NCI-H748 (cell line): Measurements from ENCODE around the gene OR10K1.
"Not testable (repeated sequence)": the region's sequence is repeated elsewhere in the genome, so short reads cannot be mapped to it uniquely, and the experiment has no call there.

ENCODE experiments used
- DNase-seq: peaks from one replicate; lab custom pipeline; 2025; ENCODE audit not compliant: unreplicated experiment; lab: John Stamatoyannopoulos, UW

Gene OR10K1, protein sequence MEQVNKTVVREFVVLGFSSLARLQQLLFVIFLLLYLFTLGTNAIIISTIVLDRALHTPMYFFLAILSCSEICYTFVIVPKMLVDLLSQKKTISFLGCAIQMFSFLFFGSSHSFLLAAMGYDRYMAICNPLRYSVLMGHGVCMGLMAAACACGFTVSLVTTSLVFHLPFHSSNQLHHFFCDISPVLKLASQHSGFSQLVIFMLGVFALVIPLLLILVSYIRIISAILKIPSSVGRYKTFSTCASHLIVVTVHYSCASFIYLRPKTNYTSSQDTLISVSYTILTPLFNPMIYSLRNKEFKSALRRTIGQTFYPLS

DNA sequence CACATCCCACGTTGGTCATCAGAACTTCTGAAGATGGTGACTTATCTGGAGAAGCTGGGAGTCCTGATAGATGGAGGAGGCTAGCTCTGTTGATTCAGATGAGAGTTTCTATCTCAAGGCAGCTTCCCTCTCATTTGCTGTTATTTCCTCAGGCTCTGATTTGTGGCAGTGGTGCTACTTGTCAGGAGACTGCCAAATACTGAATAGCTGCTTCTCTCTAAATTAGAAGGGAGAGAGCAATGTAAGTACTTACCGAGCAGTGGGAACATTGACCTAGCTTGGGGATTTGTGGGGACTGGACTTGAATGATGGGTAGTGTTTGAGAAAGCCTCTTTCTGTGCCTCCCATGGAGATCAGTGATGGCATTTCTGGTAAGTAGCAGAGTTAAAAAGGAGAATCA lies at the start of gene OR10K1:
TSS of gene OR10K1 (plus strand) at position 301 of the 400 bp plus-strand sequence. CDS start 3,728 bp downstream, outside the sequence.
- no peak for DNase-seq

DNA sequence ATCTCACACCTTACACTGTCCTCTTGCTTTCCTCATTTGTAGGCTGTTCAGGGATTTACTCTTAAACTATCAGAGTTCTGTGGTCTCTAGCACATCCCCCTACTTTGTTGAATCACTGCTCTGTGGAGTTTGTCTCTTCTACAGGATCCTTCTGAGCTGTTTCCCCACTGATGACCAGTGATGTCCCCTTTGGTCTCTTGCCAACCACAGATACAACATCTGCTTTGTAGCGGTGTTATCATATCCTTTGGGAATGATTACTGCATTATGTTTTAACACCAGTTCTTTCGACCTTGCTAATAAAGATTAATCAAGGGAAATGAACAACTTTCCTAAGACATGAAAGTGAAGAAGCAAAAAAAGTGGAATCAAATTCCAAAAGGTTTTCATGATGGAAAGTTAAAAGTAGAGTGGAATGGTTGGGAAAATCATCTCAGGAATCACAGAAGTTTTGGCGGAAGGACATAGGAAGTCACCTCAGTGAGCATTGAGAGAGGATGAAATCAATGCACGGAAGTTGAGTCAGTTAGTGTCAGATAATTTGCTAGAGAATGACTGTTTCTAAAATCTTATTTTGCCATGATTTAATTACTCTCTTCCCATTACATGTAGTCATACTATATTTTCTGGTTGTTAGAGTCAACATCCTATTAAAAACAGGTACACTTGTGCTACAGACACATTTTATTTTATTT lies 46.8 kb upstream of the OR10K1 start:
- DNase-seq = no peak

DNA sequence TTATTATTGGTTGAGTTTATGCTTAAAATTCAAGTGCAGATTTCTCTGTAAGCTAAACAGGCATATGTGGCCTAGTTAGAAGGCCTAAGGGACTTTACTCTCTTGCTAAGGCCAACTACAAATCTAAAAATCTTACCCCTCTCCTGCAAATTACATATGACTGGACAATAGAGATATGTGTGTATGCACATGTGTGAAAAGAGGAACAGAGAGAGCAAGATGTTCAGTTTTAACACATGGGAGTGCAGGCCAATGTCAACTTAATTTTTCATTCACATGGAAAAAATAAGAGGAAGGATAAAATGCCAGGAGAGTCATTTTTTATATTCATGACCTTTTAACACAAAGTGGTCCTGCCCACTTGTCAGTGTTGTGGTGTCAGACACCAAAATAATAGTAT lies 44.0 kb upstream of the OR10K1 start:
- no peak for DNase-seq

DNA sequence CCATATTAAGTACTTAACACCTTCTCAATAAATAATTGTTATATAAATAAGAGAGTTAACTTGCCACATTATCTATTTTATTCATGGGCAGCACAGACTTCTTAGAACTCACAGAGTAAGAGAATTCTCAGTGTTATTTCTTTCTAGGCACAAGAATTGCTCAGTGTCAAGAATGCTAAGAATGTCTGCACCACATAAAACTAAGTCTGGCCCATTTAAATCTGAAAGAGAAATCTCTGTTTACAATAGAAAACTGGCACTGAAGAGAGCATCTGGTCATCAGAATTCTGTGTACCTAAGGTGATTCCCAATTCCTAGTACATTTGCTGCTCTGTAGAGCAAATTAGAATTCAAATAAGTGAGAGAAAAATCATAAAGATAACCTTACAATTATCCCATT lies 39.4 kb upstream of the OR10K1 start:
- no peak for DNase-seq

DNA sequence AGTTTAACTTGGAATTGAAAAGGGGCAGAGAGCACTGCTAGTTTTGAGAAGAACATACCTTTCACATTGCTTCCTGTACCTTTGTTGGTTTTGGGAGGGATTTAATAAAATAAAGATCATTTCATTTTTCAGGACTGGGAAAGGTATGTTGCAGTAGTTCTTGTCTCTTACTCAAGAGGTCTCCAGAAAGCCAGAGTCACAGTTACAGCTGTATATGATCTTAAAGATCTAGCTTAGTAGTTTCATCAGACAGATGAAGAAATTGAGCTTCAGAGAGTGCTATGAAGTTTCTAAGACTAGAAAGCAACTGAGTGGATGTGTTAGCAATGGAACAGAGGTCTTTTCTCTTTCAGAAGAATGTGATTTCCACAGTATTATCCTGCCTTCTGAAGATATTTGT lies 36.6 kb upstream of the OR10K1 start:
- DNase-seq = no peak

DNA sequence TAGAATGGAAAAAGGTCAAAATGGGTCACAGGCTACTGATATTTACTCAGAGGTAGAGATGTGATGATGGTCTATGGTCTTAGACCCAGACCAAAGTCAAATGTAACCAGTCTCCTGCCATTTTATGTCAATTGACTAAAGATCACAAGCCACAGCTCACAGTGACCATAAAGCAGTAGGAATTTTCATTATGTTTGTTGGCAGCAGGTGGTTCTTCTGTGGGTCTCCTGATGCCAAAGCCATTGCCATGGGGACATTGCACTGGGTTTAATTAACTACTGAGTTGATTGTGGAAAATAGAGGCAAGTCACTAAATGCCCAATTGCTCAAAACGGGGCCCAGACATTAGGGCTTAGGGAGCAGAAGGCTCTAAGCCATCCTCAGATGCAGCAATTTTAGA lies 35.5 kb upstream of the OR10K1 start, which contains the start of gene OR10K2:
TSS of gene OR10K2 (minus strand) at position 101 of the 400 bp plus-strand sequence. CDS start 5,371 bp downstream, outside the sequence.
- no peak for DNase-seq

DNA sequence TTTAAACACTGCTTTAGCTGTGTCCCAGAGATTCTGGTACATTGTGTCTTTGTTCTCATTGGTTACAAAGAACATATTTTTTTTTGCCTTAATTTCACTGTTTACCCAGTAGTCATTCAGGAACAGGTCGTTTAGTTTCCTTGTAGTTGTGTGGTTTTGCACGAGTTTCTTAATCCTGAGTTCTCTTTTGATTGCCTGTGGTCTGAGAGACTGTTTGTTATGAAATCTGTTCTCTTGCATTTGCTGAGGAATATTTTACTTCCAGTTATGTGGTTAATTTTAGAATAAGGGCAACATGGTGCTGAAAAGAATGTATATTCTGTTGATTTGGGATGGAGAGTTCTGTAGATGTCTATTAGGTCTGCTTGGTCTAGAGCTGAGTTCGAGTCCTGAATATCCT lies 31.5 kb upstream of the OR10K1 start:
- DNase-seq = not testable (repeated sequence)

DNA sequence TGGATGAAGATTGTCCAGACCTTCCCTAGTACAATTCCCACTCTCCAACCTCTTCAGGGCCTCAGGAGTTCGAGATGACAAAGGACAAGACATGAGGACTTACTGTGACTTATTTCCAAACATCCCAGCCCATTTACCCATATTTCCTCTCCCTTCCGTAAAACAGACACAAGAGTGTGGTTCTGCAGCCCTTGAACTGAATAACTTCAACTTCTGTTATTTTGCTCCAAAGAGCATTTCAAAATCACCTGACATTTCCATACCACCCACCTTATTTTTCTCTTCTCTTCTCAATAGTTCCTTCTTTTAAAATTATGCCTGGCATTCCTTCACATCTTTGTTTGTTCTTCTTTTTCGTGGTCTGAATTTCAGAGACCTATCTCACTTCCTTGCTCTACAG lies 26.9 kb upstream of the OR10K1 start:
- no peak for DNase-seq

DNA sequence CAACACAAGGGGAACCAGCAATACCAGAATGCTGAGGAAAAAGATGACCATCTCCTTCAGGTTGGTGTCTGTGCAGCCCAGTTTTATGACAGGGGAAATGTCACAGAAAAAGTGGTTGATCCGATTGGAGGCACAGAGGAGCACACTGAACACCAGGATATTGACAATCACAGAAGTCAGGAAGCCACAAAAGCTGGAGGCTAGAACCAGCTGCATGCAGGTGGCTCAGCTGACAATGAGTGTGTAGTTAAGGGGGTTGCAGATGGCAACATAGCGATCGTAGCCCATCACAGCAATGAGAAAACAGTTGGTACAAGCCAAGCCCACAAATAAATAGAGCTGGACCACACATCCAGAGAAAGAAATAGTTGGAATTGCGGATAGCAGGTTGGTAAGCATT lies 16.3 kb upstream of the OR10K1 start:
- DNase-seq = no peak

DNA sequence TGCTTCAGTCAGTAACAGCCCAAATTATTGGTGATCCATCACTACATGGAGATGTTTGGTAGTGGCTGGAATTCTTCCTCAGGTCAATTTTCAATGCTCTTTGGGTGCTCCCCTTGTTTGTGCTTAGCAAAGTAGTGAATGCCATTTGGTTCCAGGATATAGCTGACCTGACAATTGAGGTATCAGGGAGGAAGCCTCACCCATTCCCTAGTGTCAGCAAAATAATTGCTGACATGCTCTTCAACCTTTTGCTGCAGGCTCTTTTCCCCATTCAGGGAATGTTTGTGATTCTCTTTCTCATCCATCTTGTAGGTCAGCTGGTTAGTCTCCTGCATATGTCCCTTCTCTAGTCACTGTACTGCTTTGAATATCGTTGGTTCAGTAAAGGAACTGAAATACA lies 7.1 kb upstream of the OR10K1 start:
- DNase-seq = no peak

DNA sequence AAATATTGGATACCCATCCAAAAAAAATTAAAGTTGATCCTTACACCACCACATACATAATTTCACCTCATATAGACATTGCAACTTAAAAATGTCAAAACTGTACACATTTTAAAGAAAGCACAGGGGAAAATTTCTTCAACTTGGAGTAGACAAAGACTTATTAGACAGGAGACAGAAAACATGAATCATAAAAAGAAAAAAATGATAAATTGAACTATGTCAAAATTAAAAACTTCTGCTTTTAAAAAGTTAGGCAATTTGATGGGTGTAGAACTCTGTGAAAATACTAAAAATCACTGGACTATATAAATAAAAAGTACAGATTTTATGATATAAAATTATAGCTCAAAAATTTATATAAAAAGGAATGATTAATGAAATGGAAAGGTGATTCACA lies 4.4 kb upstream of the OR10K1 start:
- DNase-seq = no peak

DNA sequence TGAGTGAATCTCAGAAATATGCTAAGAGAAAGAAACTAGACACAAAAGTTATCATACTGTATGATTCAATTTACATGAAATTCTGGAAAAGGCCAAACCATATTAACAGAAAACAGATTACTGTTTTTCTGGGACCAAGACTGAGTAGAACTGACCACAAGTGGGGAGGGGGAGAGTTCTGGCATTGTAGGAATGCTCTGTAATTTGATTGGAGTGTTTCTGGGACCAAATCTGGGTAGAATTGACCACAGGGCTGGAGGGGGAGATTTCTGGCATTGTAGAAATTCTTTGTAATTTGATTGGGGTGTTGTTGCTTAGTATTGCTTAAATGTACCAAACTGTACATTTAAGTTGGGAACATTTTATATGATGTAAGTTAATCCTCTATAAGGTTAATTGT lies 3.4 kb upstream of the OR10K1 start:
- DNase-seq = no peak

DNA sequence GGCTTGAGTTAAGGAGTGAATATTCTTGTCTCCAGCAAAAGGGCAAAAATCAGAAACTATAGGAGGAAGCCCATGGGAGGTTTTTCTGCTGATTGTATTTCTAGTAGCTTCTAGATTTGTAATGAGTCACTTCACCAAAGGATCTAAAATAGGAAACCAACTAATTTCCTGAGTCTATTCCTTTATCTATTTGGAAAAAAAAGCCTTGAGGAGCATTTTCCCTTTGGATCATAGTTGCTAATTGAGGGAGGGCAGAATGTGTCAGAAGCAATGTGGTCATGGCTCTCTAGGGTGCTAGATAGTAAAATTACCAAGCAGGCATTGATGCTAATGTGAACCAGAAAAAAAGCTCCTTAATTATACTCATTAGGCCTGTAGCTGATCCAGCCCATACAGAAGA lies 10.3 kb downstream of the OR10K1 start, which contains the start of gene OR10R2:
TSS of gene OR10R2 (plus strand) at position 301 of the 400 bp plus-strand sequence. CDS start 106 bp downstream, outside the sequence.
- DNase-seq = no peak

DNA sequence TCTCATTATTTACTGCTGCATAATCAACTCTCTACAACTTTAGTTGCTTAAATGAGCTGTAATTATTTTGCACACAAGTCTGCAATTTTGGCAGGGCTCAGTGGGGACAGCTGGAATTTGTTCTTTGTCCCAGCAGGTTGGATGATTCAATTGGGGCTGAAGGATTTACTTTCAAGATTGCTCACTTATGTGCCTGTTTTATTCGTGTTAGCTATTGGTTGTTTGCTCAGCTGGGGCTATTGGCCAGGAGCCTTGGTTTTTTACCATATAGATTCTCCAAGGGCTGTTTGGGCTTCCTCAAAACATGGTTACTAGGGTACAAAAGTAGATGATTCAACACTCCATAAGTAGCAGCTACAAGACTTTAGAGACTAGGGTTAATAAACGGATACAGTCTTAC lies 23.8 kb downstream of the OR10K1 start:
- peak; percentile 52 for DNase-seq

DNA sequence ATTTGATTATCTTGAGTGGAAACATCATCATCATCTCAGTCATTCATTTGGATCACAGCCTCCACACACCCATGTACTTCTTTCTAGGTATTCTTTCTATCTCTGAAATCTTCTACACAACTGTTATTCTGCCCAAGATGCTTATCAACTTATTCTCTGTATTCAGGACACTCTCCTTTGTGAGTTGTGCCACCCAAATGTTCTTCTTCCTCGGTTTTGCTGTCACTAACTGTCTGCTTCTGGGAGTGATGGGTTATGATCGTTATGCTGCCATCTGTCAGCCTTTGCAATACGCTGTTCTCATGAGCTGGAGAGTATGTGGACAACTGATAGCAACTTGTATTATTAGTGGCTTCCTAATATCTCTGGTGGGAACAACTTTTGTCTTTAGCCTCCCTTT lies 29.7 kb downstream of the OR10K1 start:
- DNase-seq = no peak

DNA sequence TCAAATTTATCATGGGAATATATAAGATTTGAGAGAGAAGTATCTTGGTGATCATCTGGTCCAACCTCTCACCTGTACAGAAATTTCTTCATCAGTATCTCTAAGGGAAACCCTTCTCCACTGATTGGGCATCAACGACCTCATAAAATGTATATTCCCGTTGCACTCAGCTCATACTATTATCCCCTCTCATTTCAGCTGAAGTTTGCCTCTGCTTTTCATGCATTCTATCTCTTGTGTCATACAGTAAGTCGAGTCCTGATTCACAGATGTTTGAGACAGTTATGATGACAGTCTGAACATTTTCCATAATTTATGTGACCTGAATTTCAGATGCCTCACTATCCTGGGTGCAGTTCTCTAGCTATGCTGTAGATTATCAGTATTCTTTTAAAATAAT lies 31.4 kb downstream of the OR10K1 start:
- DNase-seq = no peak

DNA sequence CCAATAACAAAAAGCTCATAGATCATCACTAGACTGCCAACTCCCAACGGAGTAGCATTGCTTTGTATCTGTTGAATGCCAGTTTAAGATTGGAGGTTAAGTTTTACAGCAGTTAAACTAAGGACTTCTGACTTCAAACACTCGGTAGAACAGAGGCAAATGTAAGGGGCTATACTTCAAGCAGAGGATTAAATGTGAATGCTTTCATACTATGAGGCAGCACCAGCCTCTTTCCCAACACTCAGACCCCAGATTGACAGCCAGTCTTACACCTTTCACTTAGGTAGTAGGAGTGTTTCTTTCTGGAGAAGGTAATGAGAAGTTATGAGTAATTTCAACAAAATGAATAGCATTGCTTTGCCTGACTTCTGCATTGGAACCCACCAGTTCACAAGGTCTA lies 33.2 kb downstream of the OR10K1 start:
- no peak for DNase-seq

DNA sequence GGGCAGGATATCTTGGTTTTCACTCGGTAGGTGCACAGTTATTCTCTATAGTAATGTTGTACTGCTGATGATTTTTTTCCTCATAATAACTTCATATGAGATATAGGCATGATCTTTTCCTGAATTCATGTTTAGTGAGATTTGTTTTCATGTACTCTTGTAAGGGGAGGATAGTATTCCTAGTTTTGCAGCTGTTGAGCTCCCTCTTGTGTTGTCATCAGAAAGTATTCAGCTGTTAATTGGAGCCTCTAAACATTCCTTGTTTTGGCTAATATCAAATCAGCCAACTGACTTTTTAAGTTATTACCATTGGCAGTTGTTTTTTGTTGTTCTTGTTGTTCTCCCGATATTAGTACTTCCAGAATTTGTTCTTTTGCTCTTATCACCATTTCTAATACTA lies 34.7 kb downstream of the OR10K1 start:
- DNase-seq = no peak

DNA sequence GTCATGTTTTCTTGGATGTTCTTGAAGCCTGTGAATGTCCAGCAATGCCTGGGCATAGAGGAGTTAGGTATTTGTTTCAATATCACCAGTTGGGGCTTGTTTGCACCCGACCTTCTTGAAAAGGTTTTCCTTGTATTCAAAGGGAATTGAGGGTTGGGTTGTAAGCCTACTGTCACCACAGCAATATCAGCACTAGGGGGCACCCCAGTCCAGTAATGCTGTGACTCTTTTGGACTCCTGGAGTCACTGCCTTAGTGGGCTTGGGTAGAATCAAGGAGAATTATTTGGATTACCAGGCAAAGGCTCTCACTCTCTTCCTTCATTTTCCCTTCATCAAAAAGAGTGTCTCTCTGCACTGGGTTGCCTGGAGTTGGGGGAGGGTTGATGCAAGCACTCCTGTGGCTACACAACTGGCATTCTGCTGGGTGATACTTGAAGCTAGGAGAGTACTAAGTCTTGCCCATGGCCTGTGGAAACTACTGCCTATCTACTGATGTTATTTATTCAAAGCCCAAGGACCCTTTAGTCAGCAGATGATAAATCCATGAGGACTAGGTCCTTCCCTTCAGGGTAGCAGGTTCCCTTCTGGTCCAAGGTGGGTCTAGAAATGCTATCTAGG lies 44.8 kb downstream of the OR10K1 start:
- no peak for DNase-seq

DNA sequence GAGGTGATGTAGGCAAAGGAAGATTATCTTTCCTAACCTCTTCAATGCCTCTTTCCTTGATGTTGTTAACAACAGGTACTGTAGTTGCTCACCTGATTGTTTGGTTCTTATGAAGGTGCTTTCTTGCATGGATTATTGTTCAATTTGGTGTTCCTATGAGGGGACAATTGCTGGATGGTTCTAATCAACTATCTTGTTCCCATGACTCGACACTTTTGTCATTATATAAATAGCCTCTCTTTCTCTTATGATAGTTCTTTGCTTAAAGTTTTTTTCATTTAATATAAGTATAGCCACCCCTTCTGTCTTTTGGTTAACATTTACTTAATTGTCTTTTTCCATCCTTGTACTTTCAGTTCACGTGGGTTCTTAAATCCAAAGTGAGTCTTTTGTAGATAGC lies 45.9 kb downstream of the OR10K1 start:
- no peak for DNase-seq

DNA sequence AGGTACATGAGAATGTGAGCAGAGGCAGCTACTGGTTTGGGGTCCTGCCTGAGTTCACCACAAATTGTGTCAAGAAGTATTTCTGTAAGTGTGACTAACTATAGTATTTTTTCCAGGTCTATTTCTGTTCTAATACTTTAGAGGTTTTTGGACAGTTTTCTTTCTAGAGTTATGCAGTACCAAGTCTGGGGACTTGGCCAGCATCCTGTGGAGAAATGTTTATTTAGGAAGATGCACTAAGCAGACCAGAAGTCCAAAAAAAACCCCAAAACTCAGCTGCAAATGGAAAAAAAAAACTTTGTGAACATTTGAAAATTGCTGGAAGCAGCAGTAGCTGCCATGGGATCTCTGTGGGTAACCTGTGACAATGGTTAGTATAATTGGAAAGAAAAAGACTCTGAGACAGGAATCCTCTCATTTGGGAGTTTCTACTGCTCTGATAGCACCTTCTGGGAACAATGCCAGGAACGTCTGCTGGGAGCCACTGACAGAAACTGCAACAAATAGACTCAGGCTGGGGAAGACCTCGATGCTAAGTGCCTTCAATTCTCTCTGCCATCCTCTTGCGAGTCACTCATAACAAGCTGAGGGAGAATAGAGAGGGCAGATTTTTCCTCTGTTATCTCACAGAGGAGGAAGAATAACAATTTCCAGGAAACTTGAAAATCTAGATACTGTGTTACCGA lies 48.0 kb downstream of the OR10K1 start:
- DNase-seq = no peak
